ENCODE measurements around the gene RIPK1. TPM values are rescaled to one million over a fixed set of nuclear protein-coding genes. Genes with fewer than 3 reads are reported as not detected.

The RIPK1 gene
- total and polyA plus RNA-seq, 9 of the 15 experiments (the other 6 are each of a cell fraction or from before 2014, with no cell fraction given): 3.8 to 24.9 (median 17.7) TPM

- peak; percentile 49; the same call in 1 of the 2 replicates for TF ChIP-seq RAD51 (IDR thresholded peaks at IDR 0.05; ENCODE audit: borderline replicate concordance, low read depth)
- no peak for TF ChIP-seq ZNF354B (CRISPR knock-in tag; IDR thresholded peaks at IDR 0.05)
- peak; percentile 95 for TF ChIP-seq ARID1B (IDR thresholded peaks at IDR 0.05)
- no peak for TF ChIP-seq ZBTB1 (CRISPR knock-in tag; IDR thresholded peaks at IDR 0.05; ENCODE audit: borderline replicate concordance, low read depth)
- TF ChIP-seq ZNF124 (CRISPR knock-in tag; IDR thresholded peaks at IDR 0.05): no peak
- peak; percentile 88 for TF ChIP-seq TAL1 (IDR thresholded peaks at IDR 0.05)
- peak; percentile 83 for TF ChIP-seq MGA (IDR thresholded peaks at IDR 0.05)
- TF ChIP-seq HDAC1 (IDR thresholded peaks at IDR 0.05): peak in 1 of 2 experiments; percentile 68; a peak in 1 of 4 replicates
- 0 out of 2 replicates have a peak, but pooled peaks have one; percentile 6 for TF ChIP-seq CREM (IDR thresholded peaks at IDR 0.05; ENCODE audit: low read depth)
- TF ChIP-seq ZNF583 (CRISPR knock-in tag; IDR thresholded peaks at IDR 0.05): 0 out of 2 replicates have a peak, but pooled peaks have one; percentile 31
- TF ChIP-seq FOSL1 (tag; conservative IDR thresholded peaks at IDR 0.05): peak; percentile 71
- TF ChIP-seq ZNF79 (CRISPR knock-in tag; IDR thresholded peaks at IDR 0.05; ENCODE audit: low read depth): no peak
- peak; percentile 58; the same call in 1 of the 2 replicates for TF ChIP-seq ELF1 (tag; IDR thresholded peaks at IDR 0.05)
- TF ChIP-seq SMAD4 (CRISPR knock-in tag; conservative IDR thresholded peaks at IDR 0.05): peak; percentile 87
- peak; percentile 42; the same call in 1 of the 2 replicates for TF ChIP-seq ZNF175 (CRISPR knock-in tag; IDR thresholded peaks at IDR 0.05; ENCODE audit: low read depth)
- no peak for TF ChIP-seq ZFP30 (CRISPR knock-in tag; IDR thresholded peaks at IDR 0.05; ENCODE audit: borderline replicate concordance)
Observed at GRCh38 chr6:3026791-3027626, 41.3 kb upstream of the RIPK1 start (continued).
